Left renal pelvis (tissue), 4 donors: ENCODE results near the gene EXOSC6. TPM values are rescaled to one million over a fixed set of nuclear protein-coding genes. Genes with fewer than 3 reads are reported as not detected.
"Not testable (repeated sequence)": the region's sequence is repeated elsewhere in the genome, so short reads cannot be mapped to it uniquely, and the experiment has no call there.

Experiments used
- DNase-seq, 4 donors: peaks; one replicate each; pipeline ENCODE4 v3.0.0-alpha.2; 2013; ENCODE audit warnings: low read depth in 4 of 4, low spot score in 3 of 4
- polyA plus RNA-seq, 4 donors: library from polyadenylated mRNA; unstranded; fragments of 120-200 nt; gene quantifications; one replicate each; pipeline ENCODE4 v1.2.1, GENCODE V29; 2013; ENCODE audit not compliant: insufficient read length in 4 of 4

EXOSC6 gene
- polyA plus RNA-seq, 4 donors: 13.5 to 17.9 (median 15.4) TPM

DNA sequence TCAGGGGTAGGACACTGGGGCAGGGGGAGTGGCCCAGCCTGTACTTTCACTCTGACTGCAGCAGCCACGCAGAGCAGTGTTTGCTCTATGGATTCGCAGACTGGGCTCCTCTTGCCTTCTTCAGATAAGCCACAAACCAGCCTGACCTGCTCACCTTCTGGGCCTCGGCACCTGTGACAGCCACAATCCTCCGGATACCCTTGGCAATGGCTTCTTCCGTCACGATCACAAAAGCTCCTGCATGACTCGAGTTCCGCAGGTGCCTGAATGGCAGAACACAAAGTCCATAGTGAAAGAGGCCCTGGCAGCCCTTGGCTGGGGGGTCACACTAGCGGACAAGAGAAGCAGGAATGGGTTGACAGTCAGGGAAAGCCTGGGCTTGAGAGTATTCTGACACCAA, 3.8 kb upstream of the EXOSC6 start:
- no peak for DNase-seq

DNA sequence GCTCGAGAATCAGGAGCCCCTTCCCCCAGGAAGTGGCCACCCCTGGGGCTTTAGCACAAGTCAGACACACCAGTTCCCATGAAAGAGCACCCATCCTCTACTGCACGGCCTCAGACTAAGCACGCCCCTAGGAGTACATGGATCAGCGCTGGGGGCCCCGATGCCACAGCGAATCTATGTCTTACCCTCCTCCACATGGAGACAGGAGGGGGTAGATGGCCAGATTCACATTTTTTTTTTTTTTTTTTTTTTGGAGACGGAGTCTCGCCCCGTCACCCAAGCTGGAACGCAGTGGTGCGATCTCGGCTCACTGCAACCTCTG, 3.2 kb upstream of the EXOSC6 start:
- DNase-seq: no peak

DNA sequence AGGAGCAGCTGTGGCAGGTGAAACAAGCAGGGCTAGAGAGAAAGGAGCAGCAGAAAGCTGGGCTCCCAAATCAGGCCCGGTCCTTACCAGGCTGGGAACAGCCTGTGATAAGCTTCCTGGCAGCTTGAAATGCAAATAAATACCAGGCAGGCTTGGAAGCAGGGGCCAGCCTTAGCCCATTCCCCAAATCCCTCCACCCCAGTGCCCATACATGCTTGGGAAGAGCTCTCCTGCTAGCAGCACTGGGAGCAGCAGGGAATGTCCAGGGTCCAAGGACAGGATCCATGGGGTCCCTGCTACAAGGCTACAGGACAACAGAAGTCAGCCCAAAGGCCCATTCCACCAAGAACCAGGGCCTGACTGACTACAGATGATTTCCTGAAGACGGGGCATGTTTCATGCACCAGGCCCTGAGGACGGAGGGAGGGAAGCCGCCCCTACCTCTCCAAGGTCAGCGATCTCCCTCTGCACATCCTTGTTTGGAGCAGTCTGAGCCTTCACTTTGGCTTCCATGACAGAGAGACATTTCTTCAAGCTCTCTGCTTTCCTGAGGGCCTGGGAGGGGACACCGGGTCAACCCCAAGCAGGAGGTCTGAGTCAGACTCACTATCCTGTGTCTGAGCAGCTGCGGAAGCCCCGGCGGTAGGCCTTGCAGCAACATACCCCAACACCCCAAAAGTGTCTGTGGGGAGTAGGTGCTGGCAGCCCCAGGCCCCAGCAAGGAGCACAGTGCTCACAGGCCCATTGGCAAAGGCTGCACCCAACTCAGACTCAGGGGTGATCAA, 2.6 kb upstream of the EXOSC6 start:
- no peak for DNase-seq

DNA sequence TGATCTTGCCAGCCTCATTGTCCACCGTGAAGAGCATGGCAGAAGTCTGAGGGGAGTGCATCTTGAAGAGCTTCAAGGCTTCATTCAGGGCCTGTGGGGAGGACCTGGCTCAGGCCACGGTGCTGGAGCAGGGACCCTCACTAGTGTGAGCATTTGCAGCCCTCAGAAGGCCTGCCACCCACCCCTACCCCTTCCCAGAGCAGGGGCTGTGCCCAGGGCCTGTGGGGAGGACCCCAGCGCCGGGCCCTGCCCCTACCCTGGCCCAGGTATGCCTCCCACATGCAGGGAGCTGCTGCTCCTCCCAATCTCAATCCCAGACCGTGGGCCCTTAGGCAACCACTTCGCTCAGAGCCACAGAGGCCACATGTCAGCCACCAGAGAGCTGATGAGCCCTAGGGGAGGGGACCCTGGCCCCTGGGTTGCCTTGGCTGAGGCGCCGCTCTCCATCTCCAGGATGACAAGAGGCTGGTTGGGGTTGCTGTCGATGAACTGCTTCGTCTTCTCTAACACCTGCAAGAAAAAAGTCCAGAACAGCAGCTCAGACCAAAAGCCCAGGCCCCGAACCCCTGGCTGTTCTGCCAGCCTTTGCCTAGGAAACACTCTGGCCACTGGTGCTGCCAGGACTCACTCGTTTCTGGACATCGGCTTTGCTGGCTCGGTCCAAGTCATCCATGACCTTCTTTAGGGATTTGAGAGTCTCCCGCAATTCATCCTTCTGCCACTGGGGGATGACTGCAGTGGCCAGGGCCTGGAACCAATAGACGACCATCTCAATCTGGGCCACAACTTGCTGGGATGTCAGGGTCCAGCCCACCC, 1.8 kb upstream of the EXOSC6 start:
- DNase-seq: no peak

DNA sequence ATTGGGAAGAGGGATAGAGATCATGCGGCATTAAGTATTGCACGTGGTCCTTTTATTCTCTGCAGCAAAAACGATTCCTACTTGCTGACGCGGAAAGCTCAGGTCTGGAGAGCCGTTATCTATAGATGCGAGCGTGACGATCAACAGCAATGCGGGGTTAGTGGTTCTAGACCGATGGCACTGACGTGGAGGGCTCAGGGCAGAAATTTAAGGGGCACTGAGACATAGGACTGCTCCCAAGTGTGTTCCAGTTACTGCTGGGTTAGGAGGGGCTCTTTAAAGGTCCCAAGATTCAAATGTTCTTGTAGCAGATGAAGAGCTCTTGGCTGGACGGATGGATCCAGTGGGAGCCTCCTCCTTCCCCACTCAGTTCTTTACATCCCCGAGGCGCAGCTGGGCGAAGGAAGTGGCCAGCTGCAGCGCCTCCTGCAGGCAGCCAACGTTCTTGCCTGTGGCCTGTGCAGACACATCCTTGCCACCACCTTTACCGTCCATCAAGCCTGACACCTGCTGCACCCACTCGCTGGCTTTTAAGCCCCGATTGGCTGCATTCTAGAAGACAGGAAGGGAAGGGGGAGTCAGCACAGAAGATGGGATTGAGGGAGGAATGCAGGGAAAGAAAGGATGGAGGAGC, 732 bp upstream of the EXOSC6 start:
- DNase-seq: no peak

DNA sequence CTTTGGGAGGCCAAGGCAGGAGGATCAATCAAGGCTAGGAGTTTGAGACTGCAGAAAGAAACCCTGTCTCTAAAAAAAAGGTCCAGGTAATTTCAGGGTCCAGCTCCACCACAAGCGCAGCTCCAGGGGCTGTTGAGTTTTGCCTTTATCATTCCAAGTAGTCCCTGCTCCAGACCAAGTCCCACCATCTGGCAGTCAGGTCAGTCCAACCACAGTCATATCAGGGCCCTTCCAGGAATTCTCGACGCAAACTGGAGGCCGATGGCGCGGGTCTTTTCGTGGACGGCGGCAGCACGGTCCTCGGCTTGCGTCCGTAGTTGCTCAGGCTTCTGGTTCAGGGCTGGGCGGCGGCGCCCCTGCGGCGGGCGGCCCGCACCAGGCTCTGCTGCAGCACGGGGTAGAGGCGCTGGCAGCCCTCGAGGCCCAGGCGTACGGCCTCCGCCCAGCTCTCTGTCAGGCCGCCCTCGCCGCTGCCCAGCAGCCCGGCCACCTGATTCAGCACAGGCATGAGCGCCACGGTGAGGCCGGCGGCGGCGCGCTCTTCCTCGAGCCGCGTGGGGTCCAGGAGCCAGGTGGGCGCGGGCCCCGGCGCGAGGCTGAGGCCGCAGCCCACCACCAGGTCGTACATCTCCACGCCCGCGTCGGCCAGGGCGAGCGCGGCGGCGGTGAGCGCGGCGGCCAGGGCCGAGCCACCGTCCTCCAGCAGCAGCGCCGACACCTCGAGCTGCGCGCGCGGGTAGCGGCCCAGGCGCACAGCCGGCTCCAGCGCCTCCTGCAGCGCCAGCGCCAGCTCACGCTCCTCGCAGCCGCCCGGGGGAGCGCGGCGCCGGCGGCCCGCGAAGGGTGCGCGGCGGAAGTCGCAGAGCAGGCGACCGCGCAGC, 752 bp downstream of the EXOSC6 start:
- DNase-seq: no peak

DNA sequence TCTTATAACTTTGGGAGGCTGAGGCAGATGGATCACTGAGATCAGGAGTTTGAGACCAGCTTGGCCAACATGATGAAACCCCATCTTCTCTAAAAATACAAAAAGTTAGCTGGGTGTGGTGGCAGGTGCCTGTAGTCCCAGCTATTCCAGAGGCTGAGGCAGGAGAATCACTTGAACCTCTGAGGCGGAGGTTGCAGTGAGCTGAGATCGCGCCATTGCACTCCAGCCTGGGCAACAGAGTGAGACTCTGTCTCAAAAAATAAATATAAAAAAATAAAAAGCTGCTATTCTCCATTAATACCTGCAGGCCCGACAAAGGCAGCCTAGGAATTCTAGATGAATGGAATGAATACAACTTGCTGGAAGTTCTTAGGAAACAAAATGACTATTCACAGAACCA, 2.0 kb downstream of the EXOSC6 start:
- not testable (repeated sequence) for DNase-seq

DNA sequence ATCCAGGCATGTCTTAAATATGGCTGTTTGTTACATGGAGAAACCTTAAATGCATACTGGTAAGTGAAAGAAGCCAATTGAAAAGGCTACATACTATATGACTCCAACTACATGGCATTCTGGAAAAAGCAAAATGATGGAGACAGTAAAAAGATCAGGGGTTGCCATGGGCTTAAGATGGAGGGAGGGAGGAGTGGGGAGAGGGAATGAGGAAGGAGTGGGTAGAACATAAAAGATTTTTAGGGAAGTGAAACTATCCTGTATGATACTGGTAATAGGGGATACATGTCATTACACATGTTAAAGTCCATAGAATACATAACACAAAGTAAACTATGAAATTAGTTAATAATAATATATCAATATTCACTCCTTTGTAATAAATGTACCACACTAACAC, 13.0 kb downstream of the EXOSC6 start:
- DNase-seq: not testable (repeated sequence)

DNA sequence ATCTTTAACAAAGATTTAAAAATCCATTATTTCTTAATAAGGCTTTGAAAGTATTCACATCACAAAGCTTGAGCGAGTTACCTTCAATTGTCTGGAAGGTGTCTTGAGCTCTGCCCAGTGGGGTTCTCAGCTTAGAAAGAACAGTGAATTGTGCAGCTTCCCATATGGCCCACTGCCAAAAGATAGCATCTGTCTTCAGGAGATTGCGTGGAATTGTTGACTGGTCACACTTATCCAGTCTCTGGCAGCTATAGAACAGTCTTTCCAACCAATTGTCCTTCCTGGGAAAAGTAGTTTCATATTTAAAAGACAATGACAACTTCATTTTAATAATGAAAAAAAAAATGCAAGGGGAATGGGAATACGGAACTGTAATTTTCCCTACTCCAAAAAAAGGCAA, 19.9 kb downstream of the EXOSC6 start:
- DNase-seq: not testable (repeated sequence)

DNA sequence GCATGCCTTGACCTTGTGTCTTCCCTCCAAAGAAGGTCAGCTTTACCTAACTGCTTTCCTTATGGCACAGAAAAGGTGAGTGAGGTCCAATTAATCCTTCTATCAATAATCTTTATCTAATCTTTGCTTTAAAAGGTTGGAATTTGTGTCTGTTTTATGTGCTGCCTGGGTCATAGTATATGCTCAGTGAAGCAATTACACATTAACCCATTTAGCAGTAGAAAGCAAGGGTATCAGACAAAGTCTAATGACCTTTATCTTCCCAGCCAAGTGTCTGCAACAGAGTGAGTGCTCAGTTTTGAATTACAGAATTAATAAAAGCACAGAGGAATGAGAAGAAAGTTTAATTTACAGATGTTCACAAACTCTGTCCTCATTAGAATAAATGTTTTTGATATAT, 25.7 kb downstream of the EXOSC6 start:
- not testable (repeated sequence) for DNase-seq

DNA sequence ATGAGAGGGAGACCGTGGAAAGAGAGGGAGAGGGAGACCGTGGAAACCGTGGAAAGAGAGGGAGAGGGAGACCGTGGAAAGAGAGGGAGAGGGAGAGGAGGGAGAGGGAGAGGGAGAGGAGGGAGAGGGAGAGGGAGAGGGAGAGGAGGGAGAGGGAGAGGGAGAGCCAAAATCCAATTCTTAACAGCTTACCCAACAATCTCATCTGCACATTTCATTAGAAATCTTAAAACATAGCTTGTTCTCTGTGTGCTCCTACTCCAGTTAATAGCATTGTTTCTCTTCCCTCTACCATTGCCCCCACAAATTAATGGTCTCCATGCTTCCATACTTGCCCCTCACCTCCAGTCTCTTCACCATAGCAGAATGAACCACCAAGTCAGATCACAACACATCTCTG, 26.3 kb downstream of the EXOSC6 start:
- DNase-seq: not testable (repeated sequence)

DNA sequence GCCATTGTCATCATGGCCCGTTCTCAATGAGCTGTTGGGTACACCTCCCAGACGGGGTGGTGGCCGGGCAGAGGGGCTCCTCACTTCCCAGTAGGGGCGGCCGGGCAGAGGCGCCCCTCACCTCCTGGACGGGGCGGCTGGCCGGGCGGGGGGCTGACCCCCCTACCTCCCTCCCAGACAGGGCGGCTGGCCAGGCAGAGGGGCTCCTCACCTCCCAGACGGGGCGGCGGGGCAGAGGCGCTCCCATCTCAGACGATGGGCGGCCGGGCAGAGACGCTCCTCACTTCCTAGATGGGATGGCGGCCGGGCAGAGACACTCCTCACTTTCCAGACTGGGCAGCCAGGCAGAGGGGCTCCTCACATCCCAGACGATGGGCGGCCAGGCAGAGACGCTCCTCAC, 27.1 kb downstream of the EXOSC6 start:
- DNase-seq: not testable (repeated sequence)

DNA sequence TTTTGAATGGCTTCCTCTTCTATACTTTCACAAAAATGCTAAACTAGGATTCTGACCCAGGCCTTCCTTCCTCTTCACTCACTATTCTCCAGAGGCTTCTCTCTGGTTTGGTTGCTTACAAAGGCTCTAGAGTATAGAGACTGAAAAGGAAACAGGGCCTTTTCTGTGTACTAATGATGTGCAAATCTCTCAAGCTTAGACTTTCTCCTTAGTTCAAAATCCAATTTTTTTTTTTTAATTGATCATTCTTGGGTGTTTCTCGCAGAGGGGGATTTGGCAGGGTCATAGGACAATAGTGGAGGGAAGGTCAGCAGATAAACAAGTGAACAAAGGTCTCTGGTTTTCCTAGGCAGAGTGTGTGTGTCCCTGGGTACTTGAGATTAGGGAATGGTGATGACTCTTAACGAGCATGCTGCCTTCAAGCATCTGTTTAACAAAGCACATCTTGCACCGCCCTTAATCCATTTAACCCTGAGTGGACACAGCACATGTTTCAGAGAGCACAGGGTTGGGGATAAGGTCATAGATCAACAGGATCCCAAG, 27.7 kb downstream of the EXOSC6 start:
- DNase-seq: not testable (repeated sequence)

DNA sequence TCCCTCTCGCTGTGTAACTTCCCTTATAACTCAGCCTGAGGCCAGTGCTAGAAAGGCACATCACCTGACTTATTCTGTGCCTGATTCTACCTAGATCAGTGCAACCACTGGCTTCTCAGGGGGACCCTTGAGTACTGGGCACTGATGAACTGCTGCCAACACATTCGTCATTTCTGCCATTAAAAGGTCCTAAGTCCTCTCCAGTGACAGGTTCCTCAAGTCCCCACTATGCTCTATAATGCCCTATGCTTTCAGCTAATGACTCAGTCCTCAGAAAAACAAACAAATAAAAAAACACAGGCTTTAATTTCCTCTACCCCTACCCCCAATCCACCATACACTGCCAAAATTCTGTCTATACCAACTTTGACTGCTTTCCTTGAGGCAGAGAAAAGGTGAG, 28.5 kb downstream of the EXOSC6 start:
- not testable (repeated sequence) for DNase-seq

DNA sequence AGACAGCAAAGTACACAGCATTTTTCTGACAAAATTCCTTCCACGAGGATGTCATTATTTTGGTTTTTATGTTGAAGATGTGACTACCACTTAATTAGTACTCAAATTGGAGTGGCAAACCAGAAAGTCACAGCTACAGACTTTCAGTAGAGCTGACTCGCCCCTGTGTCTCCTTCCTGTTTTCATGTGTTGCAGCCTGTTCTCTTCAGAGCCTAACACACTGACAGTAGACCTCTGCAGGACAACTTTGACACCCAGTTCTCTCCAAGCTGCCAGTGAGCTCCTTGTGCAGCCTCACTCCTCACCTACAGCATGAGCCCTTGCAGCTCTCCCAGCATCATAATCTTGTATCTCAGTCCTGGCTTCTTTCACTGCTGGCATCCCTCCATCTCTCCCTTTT, 29.2 kb downstream of the EXOSC6 start:
- DNase-seq: not testable (repeated sequence)

DNA sequence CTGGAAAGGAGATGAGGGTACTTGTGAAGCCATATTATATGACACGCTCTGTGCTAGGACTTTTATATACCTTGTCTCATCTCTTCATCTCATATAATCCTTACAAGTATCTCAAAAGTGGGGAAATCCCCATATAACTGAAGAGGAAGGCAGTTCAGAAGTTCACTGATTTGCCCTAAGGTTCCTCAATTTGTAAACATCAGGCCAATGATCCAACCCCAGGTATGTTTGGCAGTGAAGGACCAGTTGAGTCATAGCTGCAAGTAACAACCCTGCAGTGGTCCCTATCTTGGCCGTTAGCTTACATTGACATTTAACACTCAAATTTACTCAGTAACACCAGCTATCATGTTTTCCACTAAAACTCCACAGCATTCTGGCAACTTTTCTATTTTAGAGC, 33.2 kb downstream of the EXOSC6 start:
- DNase-seq: not testable (repeated sequence)

DNA sequence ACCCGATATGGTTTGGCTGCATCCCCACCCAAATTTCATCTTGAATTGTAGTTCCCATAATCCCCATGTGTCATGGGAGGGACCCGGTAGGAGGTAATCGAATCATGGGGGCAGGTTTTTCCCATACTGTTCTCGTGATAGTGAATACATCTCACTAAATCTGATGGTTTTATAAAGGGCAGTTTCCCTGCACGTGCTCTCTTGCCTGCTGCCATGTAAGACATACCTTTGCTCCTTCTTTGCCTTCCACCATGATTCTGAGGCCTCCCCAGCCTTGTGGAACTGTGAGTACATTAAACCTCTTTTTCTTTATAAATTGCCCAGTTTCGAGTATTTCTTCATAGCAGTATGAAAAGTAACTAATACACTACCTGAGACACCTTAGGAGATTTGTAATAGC, 45.4 kb downstream of the EXOSC6 start:
- not testable (repeated sequence) for DNase-seq

DNA sequence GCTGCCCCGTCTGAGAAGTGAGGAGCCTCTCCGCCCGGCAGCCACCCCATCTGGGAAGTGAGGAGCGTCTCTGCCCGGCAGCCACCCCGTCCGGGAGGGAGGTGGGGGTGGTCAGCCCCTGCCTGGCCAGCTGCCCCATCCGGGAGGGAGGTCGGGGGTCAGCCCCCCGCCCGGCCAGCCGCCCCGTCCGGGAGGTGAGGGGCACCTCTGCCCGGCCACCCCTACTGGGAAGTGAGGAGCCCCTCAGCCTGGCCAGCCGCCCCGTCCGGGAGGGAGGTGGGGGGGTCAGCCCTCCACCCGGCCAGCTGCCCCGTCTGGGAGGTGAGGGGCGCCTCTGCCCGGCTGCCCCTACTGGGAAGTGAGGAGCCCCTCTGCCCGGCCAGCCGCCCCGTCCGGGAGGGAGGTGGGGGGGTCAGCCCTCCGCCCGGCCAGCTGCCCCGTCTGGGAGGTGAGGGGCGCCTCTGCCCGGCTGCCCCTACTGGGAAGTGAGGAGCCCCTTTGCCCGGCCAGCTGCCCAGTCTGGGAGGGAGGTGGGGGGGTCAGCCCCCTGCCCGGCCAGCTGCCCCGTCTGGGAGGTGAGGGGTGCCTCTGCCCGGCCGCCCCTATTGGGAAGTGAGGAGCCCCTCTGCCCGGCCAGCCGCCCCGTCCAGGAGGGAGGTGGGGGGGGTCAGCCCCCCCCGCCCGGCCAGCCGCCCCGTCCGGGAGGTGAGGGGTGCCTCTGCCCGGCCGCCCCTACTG, 46.9 kb downstream of the EXOSC6 start:
- DNase-seq: not testable (repeated sequence)

DNA sequence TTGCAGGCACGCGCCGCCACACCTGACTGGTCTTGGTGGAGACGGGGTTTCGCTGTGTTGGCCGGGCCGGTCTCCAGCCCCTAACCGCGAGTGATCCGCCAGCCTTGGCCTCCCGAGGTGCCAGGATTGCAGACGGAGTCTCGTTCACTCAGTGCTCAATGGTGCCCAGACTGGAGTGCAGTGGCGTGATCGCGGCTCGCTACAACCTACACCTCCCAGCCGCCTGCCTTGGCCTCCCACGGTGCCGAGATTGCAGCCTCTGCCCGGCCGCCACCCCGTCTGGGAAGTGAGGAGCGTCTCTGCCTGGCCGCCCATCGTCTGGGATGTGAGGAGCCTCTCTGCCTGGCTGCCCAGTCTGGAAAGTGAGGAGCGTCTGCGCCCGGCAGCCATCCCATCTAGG, 47.7 kb downstream of the EXOSC6 start:
- DNase-seq: not testable (repeated sequence)

DNA sequence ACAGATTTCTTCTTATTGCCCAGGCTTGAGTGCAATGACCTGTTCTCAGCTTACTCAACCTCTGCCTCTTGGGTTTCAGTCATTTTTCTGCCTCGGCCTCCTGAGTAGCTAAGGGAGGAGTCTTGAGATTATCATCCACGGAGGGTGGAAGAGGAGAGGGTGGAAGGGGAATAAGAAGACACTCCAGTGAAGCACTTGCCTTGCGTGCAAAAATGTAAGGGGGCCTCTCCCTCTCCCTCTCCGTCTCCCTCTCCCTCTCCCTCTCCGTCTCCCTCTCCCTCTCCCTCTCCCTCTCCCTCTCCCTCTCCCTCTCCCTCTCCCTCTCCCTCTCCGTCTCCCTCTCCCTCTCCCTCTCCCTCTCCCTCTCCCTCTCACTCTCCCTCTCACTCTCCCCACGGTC, 48.2 kb downstream of the EXOSC6 start:
- not testable (repeated sequence) for DNase-seq
